Upper lobe of right lung (tissue), 1 donor: ENCODE measurements around the gene OPTN. TPM values are rescaled to one million over a fixed set of nuclear protein-coding genes. Genes with fewer than 3 reads are reported as not detected.

Source experiments
- ATAC-seq: fragments of 200-7000 bp; cut with Tn5 transposase; one replicate; pipeline ENCODE4 v1.9.1; 2020; ENCODE audit warnings: mild to moderate bottlenecking, moderate library complexity
- DNase-seq: peaks from one replicate; pipeline ENCODE4 v3.0.0-alpha.2; 2020
- H3K27ac ChIP-seq: fragments of 200-600 bp; one replicate; pipeline ENCODE4 v1.8.0; 2022
- H3K27me3 ChIP-seq: fragments of 200-600 bp; one replicate; pipeline ENCODE4 v1.8.0; 2022; ENCODE audit warnings: mild to moderate bottlenecking
- H3K36me3 ChIP-seq: fragments of 200-600 bp; one replicate; pipeline ENCODE4 v1.8.0; 2022
- H3K4me1 ChIP-seq: fragments of 200-600 bp; one replicate; pipeline ENCODE4 v1.8.0; 2022
- H3K4me3 ChIP-seq: fragments of 200-600 bp; one replicate; pipeline ENCODE4 v1.8.0; 2022; ENCODE audit warnings: mild to moderate bottlenecking
- H3K9me3 ChIP-seq: fragments of 200-600 bp; one replicate; pipeline ENCODE4 v1.8.0; 2022
- CTCF ChIP-seq: fragments of 200-600 bp; IDR thresholded peaks from one replicate; pipeline ENCODE4 v1.8.0; 2022; ENCODE audit warnings: antibody characterized with exemption
- intact Hi-C: fragments of 100-400 bp; cut with DNase I; formaldehyde crosslinking; loops from one replicate; pipeline ENCODE4 v1.11.0; 2022
- total RNA-seq: library from RNA; stranded (reverse); fragmentation: NEBNext Ultra II Directional; extraction: Animal tissue kit (Norgen Biotek cat#: 25700); gene quantifications from one replicate; pipeline ENCODE4 v1.2.1, GENCODE V29; 2021
- donor health status: DM: no; HTN: yes; CAD: no; lungs with severe emphysema.

OPTN gene
- total RNA-seq, 1 donor from 2014 or later = 61.5 TPM

- Histone ChIP-seq H3K27ac (no peak overlapping the region), H3K27me3 (no peaks in the 10 kb centered on the region), H3K4me1 (no peaks in the 10 kb centered on the region), H3K9me3 (no peaks in the 10 kb centered on the region), H3K4me3 (no peak overlapping the region), H3K36me3 (peaks cover 43% of the 10 kb centered on the region)
- no peak for ATAC-seq
- intact Hi-C loops = no loop called here
- no peak for DNase-seq
- no peak for TF ChIP-seq CTCF
These were observed 39.7 kb downstream of the OPTN start for GRCh38 chr10:13139676-13140075.

- Histone ChIP-seq H3K27me3 (no peaks in the 10 kb centered on the region), H3K36me3 (peaks cover 33% of the 10 kb centered on the region), H3K9me3 (no peaks in the 10 kb centered on the region), H3K4me3 (no peak overlapping the region), H3K4me1 (no peaks in the 10 kb centered on the region), H3K27ac (no peak overlapping the region)
- no peak for TF ChIP-seq CTCF
- intact Hi-C loops = no loop called here
- no peak for ATAC-seq
- no peak for DNase-seq
These were observed 40.7 kb downstream of the OPTN start for GRCh38 chr10:13140627-13141190.

- no peak overlapping the region for H3K4me3 ChIP-seq
- H3K4me1 ChIP-seq = no peaks in the 10 kb centered on the region
- H3K9me3 ChIP-seq = no peaks in the 10 kb centered on the region
- H3K27me3 ChIP-seq = no peaks in the 10 kb centered on the region
- no peak for ATAC-seq
- intact Hi-C loops = no loop called here
- peaks cover 3% of the 10 kb centered on the region for H3K36me3 ChIP-seq
- TF ChIP-seq CTCF = no peak
- no peak overlapping the region for H3K27ac ChIP-seq
- DNase-seq = no peak
These were observed 43.8 kb downstream of the OPTN start for GRCh38 chr10:13143766-13144165.

- no peaks in the 10 kb centered on the region for H3K4me1 ChIP-seq
- H3K27me3 ChIP-seq = no peaks in the 10 kb centered on the region
- H3K9me3 ChIP-seq = no peaks in the 10 kb centered on the region
- intact Hi-C loops = no loop called here
- no peak for TF ChIP-seq CTCF
- H3K36me3 ChIP-seq = no peaks in the 10 kb centered on the region
- DNase-seq = no peak
- ATAC-seq = no peak
- no peak overlapping the region for H3K27ac ChIP-seq
- H3K4me3 ChIP-seq = no peak overlapping the region
These were observed 44.9 kb downstream of the OPTN start for GRCh38 chr10:13144814-13145213.

- Histone ChIP-seq H3K9me3 (no peaks in the 10 kb centered on the region), H3K27me3 (no peaks in the 10 kb centered on the region), H3K36me3 (no peaks in the 10 kb centered on the region), H3K4me1 (no peaks in the 10 kb centered on the region), H3K27ac (no peak overlapping the region), H3K4me3 (no peak overlapping the region)
- ATAC-seq (no peak), DNase-seq (no peak)
- TF ChIP-seq CTCF = no peak
- intact Hi-C loops = no loop called here
These were observed 46.4 kb downstream of the OPTN start for GRCh38 chr10:13146379-13146778.

GRCh38 chr10:13147161-13147560, 47.2 kb downstream of the OPTN start:
- no peaks in the 10 kb centered on the region for H3K36me3 ChIP-seq
- ATAC-seq (no peak), DNase-seq (no peak)
- H3K4me3 ChIP-seq = no peak overlapping the region
- H3K27me3 ChIP-seq = no peaks in the 10 kb centered on the region
- no peaks in the 10 kb centered on the region for H3K9me3 ChIP-seq
- no peak for TF ChIP-seq CTCF
- H3K4me1 ChIP-seq = no peaks in the 10 kb centered on the region
- intact Hi-C loops = no loop called here
- H3K27ac ChIP-seq = no peak overlapping the region
